Left colon (tissue), 2 donors: ENCODE measurements around the gene CAMK2B. TPM values are rescaled to one million over a fixed set of nuclear protein-coding genes. Genes with fewer than 3 reads are reported as not detected.

Experiments
- ATAC-seq: fragments of 200-7000 bp; cut with Tn5 transposase; one replicate; pipeline ENCODE4 v1.9.1; 2020; ENCODE audit warnings: mild to moderate bottlenecking, moderate library complexity
- DNase-seq, 2 donors: peaks; one replicate each; pipeline ENCODE4 v3.0.0-alpha.2; 2020
- intact Hi-C, 2 donors: fragments of 100-400 bp; cut with DNase I in 1 of 2; cut with micrococcal nuclease in 1 of 2; formaldehyde crosslinking; loops; one replicate each; pipeline versions ENCODE4 v1.11.2 to v1.14.0; 2022; cut with DNase I, micrococcal nuclease
- long read RNA-seq: library from polyadenylated mRNA; unstranded; transcript quantifications from one replicate; pipeline ENCODE4 v2.0.0, GENCODE V29; 2021
- total RNA-seq, 2 donors: library from RNA; stranded (reverse); fragmentation: NEBNext Ultra II Directional; extraction: Animal tissue kit (Norgen Biotek cat#: 25700); gene quantifications; one replicate each; pipeline ENCODE4 v1.2.1, GENCODE V29; 2021
- donor health status: DM: no; HTN: no; CAD: no.
- donor health status: DM: yes; HTN: yes; CAD: no.

Gene CAMK2B
- under 1 TPM; 0.61 to 0.76 TPM for total RNA-seq
- long read RNA-seq, partial matches to known transcripts, result 0 of 1 reads
- long read RNA-seq, other reads (novel, unspliced or antisense), result 1 of 1 reads

GRCh38 chr7:44325201-44325671 is at the start of gene CAMK2B:
Gene CAMK2B (minus strand): TSS chr7:44325594. CDS start chr7:44325421, 173 bp downstream.
- intact Hi-C loops, result no loop called here
- DNase-seq (no peak), ATAC-seq (no peak)

GRCh38 chr7:44374007-44374763 is 48.8 kb upstream of the CAMK2B start:
- DNase-seq, result peak in 1 of 2 donors; percentile 14
- intact Hi-C loops, result no loop called here
- ATAC-seq, result no peak

GRCh38 chr7:44373418-44373740 is 48.0 kb upstream of the CAMK2B start:
- intact Hi-C loops, result no loop called here
- no peak for ATAC-seq
- DNase-seq, result no peak

- DNase-seq, result peak in 1 of 2 donors; percentile 8
- ATAC-seq, result no peak
- intact Hi-C loops, result no loop called here
These were observed 47.4 kb upstream of the CAMK2B start for GRCh38 chr7:44372560-44373417.

GRCh38 chr7:44368885-44369284 is 43.5 kb upstream of the CAMK2B start:
- intact Hi-C loops, result no loop called here
- DNase-seq (no peak), ATAC-seq (no peak)

- ATAC-seq (no peak), DNase-seq (no peak)
- intact Hi-C loops, result no loop called here
These were observed 43.1 kb upstream of the CAMK2B start for GRCh38 chr7:44368455-44368854.

GRCh38 chr7:44367475-44368043 is 42.2 kb upstream of the CAMK2B start:
- intact Hi-C loops, result no loop called here
- ATAC-seq, result no peak
- DNase-seq, result no peak

GRCh38 chr7:44366986-44367385 is 41.6 kb upstream of the CAMK2B start:
- ATAC-seq, result no peak
- intact Hi-C loops, result no loop called here
- no peak for DNase-seq

- DNase-seq, result no peak
- intact Hi-C loops, result no loop called here
- no peak for ATAC-seq
These were observed 28.3 kb upstream of the CAMK2B start for GRCh38 chr7:44353668-44354067.

GRCh38 chr7:44348851-44349781 is 23.7 kb upstream of the CAMK2B start:
- intact Hi-C loops, result no loop called here
- no peak for DNase-seq
- ATAC-seq, result peak; percentile 74

- ATAC-seq, result no peak
- intact Hi-C loops, result no loop called here
- no peak for DNase-seq
These were observed 22.9 kb upstream of the CAMK2B start for GRCh38 chr7:44348300-44348699.

GRCh38 chr7:44347546-44348114 is 22.2 kb upstream of the CAMK2B start:
- DNase-seq (no peak), ATAC-seq (no peak)
- intact Hi-C loops, result no loop called here

- no peak for DNase-seq
- ATAC-seq, result no peak
- intact Hi-C loops, result no loop called here
These were observed 20.7 kb upstream of the CAMK2B start for GRCh38 chr7:44346063-44346462.

- no peak for DNase-seq
These were observed 16.0 kb upstream of the CAMK2B start for GRCh38 chr7:44341401-44341800.

GRCh38 chr7:44338600-44338999 is 13.2 kb upstream of the CAMK2B start:
- intact Hi-C loops, result no loop called here
- no peak for ATAC-seq
- no peak for DNase-seq

More at GRCh38 chr7:44341401-44341800, 16.0 kb upstream of the CAMK2B start:
- intact Hi-C loops, result no loop called here
- ATAC-seq, result no peak

- DNase-seq, result no peak
- no peak for ATAC-seq
- intact Hi-C loops, result no loop called here
These were observed 11.1 kb upstream of the CAMK2B start for GRCh38 chr7:44336491-44336890.

- DNase-seq (no peak), ATAC-seq (no peak)
- intact Hi-C loops, result no loop called here
These were observed 9.8 kb upstream of the CAMK2B start for GRCh38 chr7:44335184-44335583.

- DNase-seq (no peak), ATAC-seq (no peak)
- intact Hi-C loops, result no loop called here
These were observed 9.3 kb upstream of the CAMK2B start for GRCh38 chr7:44334734-44335097.
